Renal cortex interstitium (tissue), 11 donors: ENCODE results near the gene TGM2. TPM values are rescaled to one million over a fixed set of nuclear protein-coding genes. Genes with fewer than 3 reads are reported as not detected.

ENCODE experiments used
- DNase-seq, 11 donors: peaks; one replicate each; pipeline ENCODE4 v3.0.0-alpha.2; 2013; ENCODE audit warnings: low read depth in 9 of 11, low spot score in 4 of 11; ENCODE audit errors: extremely low read depth in 1 of 11
- polyA plus RNA-seq, 3 donors: library from polyadenylated mRNA; unstranded; fragments of 120-200 nt; gene quantifications; one replicate each; pipeline ENCODE4 v1.2.1, GENCODE V29; 2013; ENCODE audit not compliant: insufficient read length in 3 of 3

Gene TGM2
- polyA plus RNA-seq, 3 donors = 29.3 to 40.4 (median 39.4) TPM

DNA sequence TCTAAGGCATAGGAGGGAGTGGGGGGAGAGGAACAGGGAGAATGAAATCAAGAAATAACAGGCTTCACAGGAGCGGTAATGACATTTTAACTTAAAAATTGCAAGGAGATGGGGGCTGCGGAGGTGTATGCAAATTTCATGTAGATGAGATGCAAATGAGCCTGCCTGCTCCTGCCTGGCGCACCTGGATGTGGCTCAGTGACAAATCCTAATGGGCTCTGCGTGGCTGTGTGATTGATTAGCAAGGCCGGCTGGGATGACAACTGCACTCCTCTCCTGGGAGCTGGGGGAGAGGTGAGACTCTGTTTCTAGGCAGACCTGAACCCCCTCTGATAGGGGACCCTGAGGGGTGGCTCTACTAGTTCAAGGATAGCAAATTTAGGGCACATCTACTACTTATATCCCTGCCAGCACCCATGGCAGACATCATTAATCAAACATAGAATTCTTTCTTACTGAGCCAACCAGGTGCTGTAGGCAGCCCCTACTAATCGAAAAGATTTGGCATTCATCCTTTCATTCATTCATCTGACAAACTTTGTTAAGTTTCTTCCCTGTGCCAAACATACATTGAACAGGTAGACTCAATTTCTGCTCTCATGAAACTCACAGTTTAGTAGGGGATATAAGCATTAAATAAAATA, 38.4 kb upstream of the TGM2 start:
- DNase-seq = no peak

- DNase-seq = no peak
Measured at GRCh38 chr20:38202982-38203293, 37.9 kb upstream of the TGM2 start.

GRCh38 chr20:38202153-38202981, 37.3 kb upstream of the TGM2 start:
- DNase-seq = no peak

DNA sequence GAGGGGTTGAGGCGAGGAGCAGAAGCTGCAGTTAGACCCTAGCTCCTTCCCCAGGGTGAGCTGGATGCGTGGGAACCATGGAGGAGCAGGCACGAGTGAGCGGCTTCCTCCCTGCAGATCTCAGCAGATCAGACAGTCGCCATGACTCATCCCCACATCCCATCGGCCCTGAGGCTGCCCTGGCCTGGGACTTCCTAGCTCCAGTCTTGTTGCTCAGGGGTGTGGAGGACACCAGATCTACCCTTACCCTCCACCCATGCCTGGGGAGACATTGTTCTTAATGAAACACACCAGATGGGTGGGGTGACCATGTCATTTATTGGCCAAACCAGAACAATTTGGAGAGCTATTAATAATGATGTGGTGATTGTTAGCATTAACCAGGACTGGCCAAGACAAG, 36.3 kb upstream of the TGM2 start:
- DNase-seq = no peak

- no peak for DNase-seq
Measured at GRCh38 chr20:38200646-38201045, 35.6 kb upstream of the TGM2 start.

DNA sequence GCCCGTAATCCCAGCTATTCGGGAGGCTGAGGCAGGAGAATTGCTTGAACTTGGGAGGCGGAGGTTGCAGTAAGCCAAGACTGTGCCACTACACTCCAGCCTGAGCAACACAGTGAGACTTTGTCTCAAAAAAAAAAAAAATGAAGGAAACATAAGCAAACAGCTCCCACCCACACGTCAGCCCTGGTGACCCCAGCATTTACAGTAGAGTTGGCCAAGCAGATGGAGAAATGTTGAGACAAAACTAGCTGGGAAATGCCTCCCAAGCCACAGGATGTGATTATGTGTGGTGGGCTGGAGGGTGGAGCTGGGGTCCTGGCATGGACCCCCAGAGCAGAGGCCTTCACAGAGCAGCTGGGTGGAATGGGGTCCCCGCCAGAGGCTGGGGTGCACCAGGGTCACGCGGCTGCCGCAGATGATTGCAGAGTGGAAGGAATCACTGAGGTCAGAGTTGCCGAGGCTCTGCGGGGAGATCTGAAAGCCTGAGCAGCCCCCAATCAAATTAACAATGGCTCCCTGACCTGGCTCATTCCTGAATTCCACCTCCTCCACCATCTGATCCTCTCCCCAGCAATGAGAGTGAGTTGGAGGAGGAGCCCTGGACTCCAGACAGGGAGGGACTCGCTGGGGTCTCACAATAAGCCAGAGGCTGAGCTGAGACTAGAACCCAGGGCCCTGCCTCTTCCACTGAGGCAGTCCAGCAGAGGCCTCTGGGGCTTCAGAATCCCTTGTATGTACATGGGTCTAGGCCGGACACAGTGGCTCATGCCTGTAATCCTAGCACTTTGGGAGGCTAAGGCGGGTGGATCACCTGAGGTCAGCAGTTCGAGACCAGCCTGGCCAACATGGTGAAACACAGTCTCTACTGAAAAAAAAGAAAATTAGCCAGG, 34.7 kb upstream of the TGM2 start:
- no peak for DNase-seq

- DNase-seq = no peak
Measured at GRCh38 chr20:38198238-38198861, 33.3 kb upstream of the TGM2 start.

DNA sequence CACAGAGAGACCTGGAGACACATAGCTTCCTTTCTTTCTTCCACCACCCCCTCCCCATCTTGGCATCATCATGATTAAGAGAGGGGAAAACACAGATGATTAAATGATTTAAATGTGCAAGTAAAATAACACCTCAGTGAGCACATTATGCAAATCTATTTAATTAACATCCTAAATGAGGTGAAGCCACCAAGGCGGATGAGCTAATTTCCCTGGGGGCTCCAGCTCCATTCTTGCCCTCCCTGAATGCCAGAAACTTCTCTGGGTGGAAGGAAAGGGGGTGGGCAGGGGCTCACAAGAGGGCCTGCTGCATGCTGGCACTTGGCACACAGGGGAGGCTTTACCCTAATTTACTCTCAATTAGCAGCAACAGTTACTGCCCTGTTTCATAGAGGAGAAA, 32.5 kb upstream of the TGM2 start:
- no peak for DNase-seq

DNA sequence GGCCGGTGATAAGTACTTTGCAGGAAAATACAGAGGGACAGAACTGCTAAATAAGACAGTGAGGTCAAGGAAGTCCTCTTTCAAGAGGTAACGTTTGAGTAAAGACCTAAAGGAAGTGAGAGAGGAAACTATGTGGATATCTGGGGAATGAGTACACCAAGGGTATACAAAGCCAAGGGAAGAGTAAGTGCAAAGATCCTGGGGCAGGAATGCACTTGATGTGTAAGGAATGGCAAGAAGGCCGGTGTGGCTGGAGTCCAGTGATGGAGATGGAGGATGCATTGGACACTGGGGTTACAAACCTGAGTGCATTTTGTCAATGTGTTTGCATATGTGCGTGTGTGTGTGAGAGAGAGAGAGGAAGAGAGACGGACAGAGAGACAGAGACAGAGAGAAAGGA, 32.1 kb upstream of the TGM2 start:
- no peak for DNase-seq

DNA sequence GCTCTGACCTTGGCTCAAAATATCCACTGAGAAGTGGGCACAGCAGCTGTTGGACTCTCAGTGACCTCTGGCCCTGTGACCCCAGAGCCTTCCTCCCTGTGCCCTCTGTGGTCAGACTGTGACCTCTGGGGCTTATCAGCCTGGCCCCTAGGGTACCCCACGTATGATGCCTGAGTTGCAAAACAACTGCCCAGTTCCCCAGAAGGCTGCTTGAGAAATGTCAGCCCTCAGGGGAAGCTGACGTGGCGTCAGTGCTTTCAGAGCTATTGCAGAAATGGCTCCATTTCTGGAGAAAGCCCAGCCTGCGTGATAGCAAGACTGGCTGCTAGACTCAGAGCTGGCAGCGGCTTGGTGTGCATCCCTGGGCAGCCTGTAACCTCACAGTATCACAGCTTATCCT, 31.5 kb upstream of the TGM2 start:
- DNase-seq = no peak

DNA sequence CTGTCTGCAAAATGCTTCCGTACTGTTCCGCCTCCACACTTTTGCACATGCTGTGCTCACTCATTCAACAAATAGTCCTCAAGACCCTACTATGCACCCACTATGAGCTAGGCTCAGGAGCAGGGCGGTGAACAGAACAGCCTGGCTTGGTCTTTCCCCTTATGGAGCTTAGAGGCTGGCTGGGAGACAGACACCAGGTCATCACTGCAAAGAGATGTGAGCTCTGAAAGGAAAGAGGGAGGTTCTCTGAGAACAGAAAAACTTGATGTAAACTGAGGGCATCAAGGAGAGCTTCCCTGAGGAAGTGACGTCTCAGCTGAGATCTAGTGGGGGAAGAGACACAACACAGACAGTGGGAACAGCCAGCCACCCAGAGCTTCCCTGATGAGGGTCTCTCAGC, 31.0 kb upstream of the TGM2 start:
- no peak for DNase-seq

GRCh38 chr20:38195521-38195920, 30.5 kb upstream of the TGM2 start:
- DNase-seq = no peak

- no peak for DNase-seq
Measured at GRCh38 chr20:38194971-38195504, 30.0 kb upstream of the TGM2 start.

DNA sequence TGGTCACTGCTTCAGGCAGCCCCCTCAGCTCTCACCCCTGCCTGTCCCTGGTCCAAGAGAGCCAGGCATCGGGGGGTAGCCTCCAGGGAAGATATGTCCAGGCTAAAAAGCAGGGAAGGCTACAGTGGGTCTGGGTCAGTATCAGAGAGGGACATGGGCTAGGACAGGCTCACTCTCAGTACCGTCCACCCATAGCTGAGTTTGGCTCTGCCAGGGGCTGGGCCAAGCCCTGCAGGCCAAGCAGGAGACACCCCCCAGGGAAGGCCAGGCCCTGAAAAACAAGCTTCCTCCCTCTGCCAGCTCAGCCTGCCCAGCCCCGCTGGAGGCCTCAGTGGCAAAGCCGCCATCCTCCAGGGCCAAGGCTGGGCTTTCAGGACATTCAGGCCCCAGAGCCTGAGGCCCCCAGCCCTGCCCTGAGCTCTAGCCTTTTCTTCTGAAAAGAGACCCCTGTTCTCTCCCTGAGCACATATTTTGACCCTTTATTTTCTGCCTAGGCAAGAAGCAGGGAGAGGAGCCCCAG, 28.6 kb upstream of the TGM2 start:
- no peak for DNase-seq

GRCh38 chr20:38192323-38192885, 27.3 kb upstream of the TGM2 start:
- DNase-seq = no peak

DNA sequence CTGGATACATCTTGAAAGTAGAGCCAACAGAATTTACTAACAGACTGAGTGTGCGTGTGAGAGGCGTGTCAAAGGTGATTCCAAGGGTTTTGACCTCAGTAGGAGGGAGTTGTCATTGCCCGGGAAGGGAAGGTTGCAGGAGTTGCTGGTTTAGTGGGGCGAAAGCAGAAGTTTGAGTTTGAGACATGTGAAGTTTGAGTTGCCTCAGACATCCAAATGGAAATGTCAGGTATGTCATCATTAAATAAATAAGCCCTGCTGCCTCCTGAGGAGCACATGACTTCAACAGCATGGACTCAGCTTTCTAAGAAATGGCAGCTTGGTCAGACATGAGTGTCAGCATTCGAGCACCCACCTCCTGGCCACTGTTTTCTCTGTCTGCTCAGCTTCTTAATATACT, 26.6 kb upstream of the TGM2 start:
- DNase-seq = no peak

GRCh38 chr20:38190936-38191371, 25.9 kb upstream of the TGM2 start:
- DNase-seq = no peak

- DNase-seq = no peak
Measured at GRCh38 chr20:38190166-38190565, 25.1 kb upstream of the TGM2 start.

DNA sequence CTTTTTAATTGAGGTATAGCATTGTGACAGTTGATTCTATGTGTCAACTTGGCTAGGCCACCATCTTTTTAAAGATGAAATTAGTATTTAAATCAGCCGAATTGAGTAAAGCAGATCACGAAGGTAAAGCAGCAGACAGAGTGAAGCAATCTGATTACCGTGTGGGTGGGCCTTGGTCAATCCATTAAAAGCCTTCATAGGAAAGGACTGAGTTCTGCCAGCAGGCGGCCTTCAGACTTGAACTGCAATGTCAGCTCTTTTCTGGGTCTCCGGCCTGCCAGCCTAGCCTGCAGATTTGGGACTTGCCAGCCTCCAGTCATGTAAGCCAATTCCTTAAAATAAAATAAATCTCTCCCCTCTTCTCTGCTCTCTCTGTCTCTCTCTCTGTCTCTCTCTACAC, 22.4 kb upstream of the TGM2 start:
- DNase-seq = no peak
